CD4-positive, alpha-beta T cell (primary cell): ENCODE results near the gene SCLT1. TPM values are rescaled to one million over a fixed set of nuclear protein-coding genes. Genes with fewer than 3 reads are reported as not detected.
A peak's percentile ranks its signal among the peaks of the same experiment; 100 is the strongest.

Source experiments
- ATAC-seq: fragments of 200-7000 bp; cut with Tn5 transposase; one replicate; pipeline ENCODE4 v1.10.0; 2022; ENCODE audit warnings: mild to moderate bottlenecking; ENCODE audit not compliant: poor library complexity
- CTCF ChIA-PET: fragments of 350-600 bp; sonication (Branson Sonifier 250); formaldehyde crosslinking; loops from one replicate; lab custom pipeline; 2021; ENCODE audit warnings: antibody characterized with exemption, inconsistent platforms; lab: Charles Lee
- POLR2A ChIA-PET: fragments of 350-600 bp; sonication (Branson Sonifier 250); formaldehyde crosslinking; loops from one replicate; lab custom pipeline; 2021; ENCODE audit warnings: antibody characterized with exemption, inconsistent platforms; lab: Charles Lee
- DNase-seq, 14 experiments: peaks; one replicate each; pipeline ENCODE4 v3.0.0-alpha.2; 2013 to 2020; ENCODE audit warnings: mixed read lengths in 2 of 14
- H3K27ac ChIP-seq, 2 donors: one replicate each; pipeline versions ENCODE4 v1.5.1 to v1.7.0; 2013; ENCODE audit warnings: low read length in 2 of 2, low read depth in 1 of 2, mild to moderate bottlenecking in 1 of 2
- H3K27me3 ChIP-seq, 2 experiments: 1 replicate in 1 of 2; 2 replicates in 1 of 2; pipeline versions ENCODE4 v1.6.1 to v1.7.0; 2013; ENCODE audit warnings: low read length in 2 of 2, control low read depth in 1 of 2, mild to moderate bottlenecking in 1 of 2, moderate library complexity in 1 of 2; ENCODE audit not compliant: insufficient read depth in 2 of 2, control insufficient read depth in 1 of 2
- H3K36me3 ChIP-seq: one replicate; pipeline ENCODE4 v1.6.1; 2013; ENCODE audit warnings: low read length, control low read depth; ENCODE audit not compliant: insufficient read depth
- H3K4me1 ChIP-seq: one replicate; pipeline ENCODE4 v1.6.1; 2013; ENCODE audit warnings: low read length, control low read depth; ENCODE audit not compliant: insufficient read depth
- H3K4me3 ChIP-seq: one replicate; pipeline ENCODE4 v1.5.1; 2013; ENCODE audit warnings: mild to moderate bottlenecking, low read length, moderate library complexity
- H3K9me3 ChIP-seq, 2 experiments: 1 replicate in 1 of 2; 2 replicates in 1 of 2; pipeline versions ENCODE4 v1.6.1 to v1.7.0; 2013; ENCODE audit warnings: low read length in 2 of 2, mild to moderate bottlenecking in 2 of 2, control low read depth in 1 of 2, moderate library complexity in 1 of 2; ENCODE audit not compliant: control insufficient read depth in 1 of 2, insufficient read depth in 1 of 2
- H3K27ac Mint-ChIP-seq: one replicate; pipeline ENCODE4 v1.8.0; 2020; ENCODE audit warnings: mixed read lengths
- H3K27me3 Mint-ChIP-seq: one replicate; pipeline ENCODE4 v1.8.0; 2021; ENCODE audit warnings: mixed read lengths
- H3K36me3 Mint-ChIP-seq: one replicate; pipeline ENCODE4 v1.8.0; 2021; ENCODE audit warnings: low read depth, mixed read lengths
- H3K4me1 Mint-ChIP-seq: one replicate; pipeline ENCODE4 v1.8.0; 2021; ENCODE audit warnings: low read depth, mixed read lengths
- H3K4me3 Mint-ChIP-seq: one replicate; pipeline ENCODE4 v1.8.0; 2020; ENCODE audit warnings: mild to moderate bottlenecking, mixed read lengths
- H3K9me3 Mint-ChIP-seq: one replicate; pipeline ENCODE4 v1.8.0; 2020; ENCODE audit warnings: mixed read lengths
- intact Hi-C, 2 experiments: fragments of 100-400 bp; cut with DNase I in 1 of 2; cut with micrococcal nuclease in 1 of 2; formaldehyde crosslinking; loops; one replicate each; pipeline versions ENCODE4 v1.15.1 to v1.9.0; 2023 to 2025; cut with DNase I, micrococcal nuclease
- total RNA-seq, 174 experiments: library from RNA in 2 of 174; stranded (reverse) in 2 of 174; gene quantifications; one replicate each; pipeline ENCODE4 v1.2.3 and lab custom pipeline; 2021 to 2026
- TF ChIP-seq, protein P1 (sequence below): fragments of 200-600 bp; IDR thresholded peaks from one replicate; pipeline ENCODE4 v1.8.0; 2022; ENCODE audit warnings: antibody characterized with exemption, mild to moderate bottlenecking

SCLT1 gene
- total RNA-seq, 2 experiments from 2014 or later: 21.8 to 21.9 TPM

- Histone ChIP-seq H3K27ac (no peak overlapping the region), H3K36me3 (peaks cover 88% of the 10 kb centered on the region), H3K4me3 (no peak overlapping the region), H3K9me3 (no peaks in the 10 kb centered on the region), H3K4me1 (peaks cover 20% of the 10 kb centered on the region), H3K27me3 (no peaks in the 10 kb centered on the region)
- no peak for DNase-seq
- CTCF ChIA-PET: no interaction called here
- TF ChIP-seq, protein P1, sequence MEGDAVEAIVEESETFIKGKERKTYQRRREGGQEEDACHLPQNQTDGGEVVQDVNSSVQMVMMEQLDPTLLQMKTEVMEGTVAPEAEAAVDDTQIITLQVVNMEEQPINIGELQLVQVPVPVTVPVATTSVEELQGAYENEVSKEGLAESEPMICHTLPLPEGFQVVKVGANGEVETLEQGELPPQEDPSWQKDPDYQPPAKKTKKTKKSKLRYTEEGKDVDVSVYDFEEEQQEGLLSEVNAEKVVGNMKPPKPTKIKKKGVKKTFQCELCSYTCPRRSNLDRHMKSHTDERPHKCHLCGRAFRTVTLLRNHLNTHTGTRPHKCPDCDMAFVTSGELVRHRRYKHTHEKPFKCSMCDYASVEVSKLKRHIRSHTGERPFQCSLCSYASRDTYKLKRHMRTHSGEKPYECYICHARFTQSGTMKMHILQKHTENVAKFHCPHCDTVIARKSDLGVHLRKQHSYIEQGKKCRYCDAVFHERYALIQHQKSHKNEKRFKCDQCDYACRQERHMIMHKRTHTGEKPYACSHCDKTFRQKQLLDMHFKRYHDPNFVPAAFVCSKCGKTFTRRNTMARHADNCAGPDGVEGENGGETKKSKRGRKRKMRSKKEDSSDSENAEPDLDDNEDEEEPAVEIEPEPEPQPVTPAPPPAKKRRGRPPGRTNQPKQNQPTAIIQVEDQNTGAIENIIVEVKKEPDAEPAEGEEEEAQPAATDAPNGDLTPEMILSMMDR: no peak
- peak overlapping the region; percentile 24 for H3K27ac Mint-ChIP-seq
- ATAC-seq: no peak
- no peaks in the 10 kb centered on the region for H3K9me3 Mint-ChIP-seq
- H3K27me3 Mint-ChIP-seq: no peaks in the 10 kb centered on the region
- POLR2A ChIA-PET: no interaction called here
- H3K4me1 Mint-ChIP-seq: peaks cover 48% of the 10 kb centered on the region
- intact Hi-C loops: loop anchor here in 1 of 2 experiments (10.0 kb wide), 1 partner anchor 292 kb away; no protein-coding TSS in a partner anchor
- no peak overlapping the region for H3K4me3 Mint-ChIP-seq
- H3K36me3 Mint-ChIP-seq: peaks cover 95% of the 10 kb centered on the region
Measured at GRCh38 chr4:128866691-128867090, 226.6 kb downstream of the SCLT1 start.

GRCh38 chr4:128866269-128866668 is 227.1 kb downstream of the SCLT1 start:
- Histone ChIP-seq H3K27ac (no peak overlapping the region), H3K27me3 (no peaks in the 10 kb centered on the region), H3K36me3 (peaks cover 88% of the 10 kb centered on the region), H3K4me3 (no peak overlapping the region), H3K4me1 (peaks cover 24% of the 10 kb centered on the region), H3K9me3 (no peaks in the 10 kb centered on the region)
- H3K36me3 Mint-ChIP-seq: peaks cover 95% of the 10 kb centered on the region
- intact Hi-C loops: loop anchor here in 1 of 2 experiments (10.0 kb wide), 1 partner anchor 291 kb away; no protein-coding TSS in a partner anchor
- TF ChIP-seq, protein P1: no peak
- CTCF ChIA-PET: no interaction called here
- H3K4me1 Mint-ChIP-seq: peaks cover 50% of the 10 kb centered on the region
- H3K4me3 Mint-ChIP-seq: no peak overlapping the region
- peak overlapping the region; percentile 24 for H3K27ac Mint-ChIP-seq
- no peaks in the 10 kb centered on the region for H3K9me3 Mint-ChIP-seq
- H3K27me3 Mint-ChIP-seq: no peaks in the 10 kb centered on the region
- POLR2A ChIA-PET: no interaction called here
- DNase-seq (no peak), ATAC-seq (no peak)

DNA sequence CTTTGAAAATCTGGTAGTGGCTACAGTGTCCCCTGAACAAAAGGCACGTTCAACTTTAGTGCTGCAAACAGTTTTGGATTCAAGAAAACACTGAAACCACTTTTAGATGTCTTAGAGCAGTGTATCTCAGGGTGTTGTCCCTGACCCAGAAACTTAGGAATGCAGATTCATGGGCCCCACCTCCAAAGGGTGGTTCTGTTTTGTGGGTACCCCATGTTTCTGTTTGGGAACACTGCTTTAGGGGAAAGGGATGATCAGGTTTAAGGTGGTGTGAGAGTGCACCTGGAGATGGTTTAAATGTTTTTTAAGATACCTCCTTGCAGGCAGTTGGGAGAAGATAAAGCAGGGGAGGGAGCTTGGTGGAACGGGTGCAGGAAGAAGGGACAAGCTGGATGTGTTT is 228.2 kb downstream of the SCLT1 start:
- ChIA-PET CTCF (interaction anchor here (1.2 kb wide), 1 partner anchor 9 kb away, joined by 3 read pairs; no protein-coding TSS in a partner anchor), POLR2A (no interaction called here)
- Mint-ChIP-seq H3K27me3 (no peaks in the 10 kb centered on the region), H3K4me1 (peaks cover 49% of the 10 kb centered on the region), H3K4me3 (no peak overlapping the region), H3K36me3 (peaks cover 95% of the 10 kb centered on the region), H3K27ac (peak overlapping the region; percentile 45), H3K9me3 (no peaks in the 10 kb centered on the region)
- DNase-seq (no peak), ATAC-seq (no peak)
- TF ChIP-seq, protein P1: no peak
- Histone ChIP-seq H3K4me3 (no peak overlapping the region), H3K36me3 (peaks cover 85% of the 10 kb centered on the region), H3K9me3 (no peaks in the 10 kb centered on the region), H3K27me3 (no peaks in the 10 kb centered on the region), H3K4me1 (peaks cover 27% of the 10 kb centered on the region), H3K27ac (no peak overlapping the region)
- intact Hi-C loops: loop anchor here in 1 of 2 experiments (10.0 kb wide), 1 partner anchor 290 kb away; no protein-coding TSS in a partner anchor
